GM13977 (cell line): ENCODE measurements around the gene JAKMIP1.

Source experiments
- DNase-seq: peaks from one replicate; pipeline ENCODE4 v3.0.0; 2012; ENCODE audit warnings: low spot score
- in situ Hi-C: fragments of 300-500 bp; cut with MboI; formaldehyde crosslinking; loops from one replicate; pipeline ENCODE4 v1.12.0; 2022; ENCODE audit warnings: low sequenced_read_pairs, low pct_unique_long_range_greater_than_20kb, mixed read lengths, inconsistent platforms; ENCODE audit not compliant: unreplicated experiment
- TF ChIP-seq, protein P1 (sequence below): IDR thresholded peaks from 2 replicates; pipeline ENCODE4 v1.5.1; 2012; ENCODE audit warnings: mild to moderate bottlenecking, control low read depth; ENCODE audit not compliant: insufficient read depth; ENCODE audit errors: extremely low read depth, missing control alignments

The JAKMIP1 gene

DNA sequence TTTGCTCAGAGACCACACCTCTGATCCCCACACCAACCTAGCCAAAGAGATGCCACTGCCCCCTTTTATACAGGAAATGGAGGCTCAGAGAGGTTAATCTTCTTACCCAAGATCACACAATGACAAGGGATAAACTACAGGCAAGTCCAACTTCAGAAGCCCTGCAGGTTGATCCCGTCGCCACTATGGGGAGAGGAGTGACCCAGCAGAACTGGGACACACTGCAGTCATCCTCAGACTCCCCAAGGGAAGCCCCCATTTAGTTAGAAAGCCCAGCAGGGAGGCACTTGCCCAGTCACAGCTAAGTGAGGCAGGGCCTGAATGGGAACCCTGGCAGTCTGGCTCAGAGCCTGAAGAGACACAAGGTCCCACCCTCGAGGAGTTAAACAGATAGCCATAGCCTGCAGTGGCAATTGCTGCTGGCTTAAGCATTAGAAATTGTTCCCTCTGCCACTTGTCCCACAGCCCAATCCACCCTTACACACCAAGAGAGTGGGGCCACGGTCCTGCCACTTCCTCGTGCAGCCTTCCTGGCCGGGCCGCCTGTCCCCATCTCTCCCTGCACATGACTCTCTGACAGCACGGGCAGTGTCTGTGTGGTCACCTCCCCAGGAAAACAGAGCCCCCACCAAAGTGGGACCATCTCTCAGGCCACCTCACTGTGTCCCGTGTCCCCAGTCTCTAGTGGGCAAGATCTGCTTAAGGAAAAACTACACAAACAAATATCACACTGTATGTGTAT lies 2.7 kb downstream of the JAKMIP1 start:
- TF ChIP-seq, protein P1, sequence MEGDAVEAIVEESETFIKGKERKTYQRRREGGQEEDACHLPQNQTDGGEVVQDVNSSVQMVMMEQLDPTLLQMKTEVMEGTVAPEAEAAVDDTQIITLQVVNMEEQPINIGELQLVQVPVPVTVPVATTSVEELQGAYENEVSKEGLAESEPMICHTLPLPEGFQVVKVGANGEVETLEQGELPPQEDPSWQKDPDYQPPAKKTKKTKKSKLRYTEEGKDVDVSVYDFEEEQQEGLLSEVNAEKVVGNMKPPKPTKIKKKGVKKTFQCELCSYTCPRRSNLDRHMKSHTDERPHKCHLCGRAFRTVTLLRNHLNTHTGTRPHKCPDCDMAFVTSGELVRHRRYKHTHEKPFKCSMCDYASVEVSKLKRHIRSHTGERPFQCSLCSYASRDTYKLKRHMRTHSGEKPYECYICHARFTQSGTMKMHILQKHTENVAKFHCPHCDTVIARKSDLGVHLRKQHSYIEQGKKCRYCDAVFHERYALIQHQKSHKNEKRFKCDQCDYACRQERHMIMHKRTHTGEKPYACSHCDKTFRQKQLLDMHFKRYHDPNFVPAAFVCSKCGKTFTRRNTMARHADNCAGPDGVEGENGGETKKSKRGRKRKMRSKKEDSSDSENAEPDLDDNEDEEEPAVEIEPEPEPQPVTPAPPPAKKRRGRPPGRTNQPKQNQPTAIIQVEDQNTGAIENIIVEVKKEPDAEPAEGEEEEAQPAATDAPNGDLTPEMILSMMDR, result no peak
- in situ Hi-C loops, result no loop called here
- no peak for DNase-seq

DNA sequence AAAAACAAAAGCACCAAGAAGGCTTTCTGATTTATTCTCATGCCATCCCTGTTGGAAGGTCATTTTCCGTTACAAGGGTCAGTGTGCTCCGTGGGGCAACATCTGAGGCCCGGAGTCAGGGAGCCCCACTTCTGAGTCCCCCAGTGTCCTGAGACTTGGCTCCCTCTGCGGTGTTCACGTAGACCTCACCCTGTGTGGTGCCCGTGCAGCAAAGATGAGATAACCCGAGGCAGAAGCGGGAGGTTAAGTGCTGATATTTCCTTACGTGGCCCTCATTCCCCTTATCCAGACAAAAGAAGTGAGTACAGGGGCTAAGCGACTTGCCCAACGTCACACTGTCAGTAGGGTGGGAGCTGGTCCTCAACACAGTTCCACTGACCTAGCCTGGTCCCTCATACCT lies 3.5 kb downstream of the JAKMIP1 start:
- DNase-seq, result no peak
- in situ Hi-C loops, result no loop called here
- TF ChIP-seq, protein P1, result no peak

DNA sequence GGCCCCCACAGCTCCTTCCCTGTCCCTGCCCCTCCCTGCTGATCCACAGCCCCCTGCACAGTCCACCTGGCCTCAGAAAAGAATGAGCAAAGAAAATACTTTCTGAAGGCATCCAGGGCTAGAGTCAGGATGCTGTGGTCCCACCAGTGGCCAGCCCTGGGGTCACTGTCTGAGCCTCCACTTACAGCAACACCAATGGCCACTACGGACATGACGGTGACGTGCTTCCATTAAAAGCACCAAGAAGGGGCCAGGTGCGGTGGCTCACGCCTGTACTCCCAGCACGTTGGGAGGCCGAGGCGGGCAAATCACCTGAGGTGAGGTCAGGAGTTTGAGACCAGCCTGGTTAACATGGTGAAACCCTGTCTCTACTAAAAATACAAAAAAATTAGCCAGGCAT lies 4.0 kb downstream of the JAKMIP1 start:
- TF ChIP-seq, protein P1, result no peak
- DNase-seq, result no peak
- in situ Hi-C loops, result no loop called here

DNA sequence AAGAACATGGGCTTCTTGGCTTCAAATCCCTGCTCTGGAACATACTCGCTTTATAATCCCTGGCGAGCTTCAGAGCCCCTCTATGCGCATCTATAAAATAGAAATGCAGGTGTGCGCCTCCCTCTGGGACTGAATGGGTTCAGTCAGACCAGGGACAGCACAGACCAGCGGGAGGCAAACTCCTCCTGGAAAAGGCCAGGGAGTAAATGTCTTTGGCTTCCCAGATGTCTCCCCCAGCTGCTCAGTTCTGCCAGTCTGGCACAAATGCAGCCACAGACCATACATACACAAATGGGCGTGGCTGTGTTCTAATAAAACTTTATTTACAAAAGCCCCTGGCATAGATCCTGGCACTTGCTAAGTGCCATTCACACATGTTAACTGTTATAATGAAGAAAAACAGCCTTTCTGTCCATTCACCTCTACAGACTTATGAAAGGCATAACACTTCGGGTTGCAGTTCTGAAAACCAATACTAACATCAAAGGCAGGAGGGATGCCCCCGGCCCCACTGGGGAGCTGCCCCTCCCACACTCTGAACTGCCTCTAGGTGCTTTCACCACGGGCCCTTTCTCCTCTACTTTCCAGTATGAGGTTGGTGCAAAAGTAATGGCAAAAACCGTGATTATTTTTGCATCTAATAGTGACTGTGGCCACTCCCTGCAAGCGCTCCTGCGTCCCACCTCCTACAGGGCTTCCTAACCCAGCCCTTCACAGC lies 4.6 kb downstream of the JAKMIP1 start:
- in situ Hi-C loops, result no loop called here
- no peak for DNase-seq
- TF ChIP-seq, protein P1, result no peak

DNA sequence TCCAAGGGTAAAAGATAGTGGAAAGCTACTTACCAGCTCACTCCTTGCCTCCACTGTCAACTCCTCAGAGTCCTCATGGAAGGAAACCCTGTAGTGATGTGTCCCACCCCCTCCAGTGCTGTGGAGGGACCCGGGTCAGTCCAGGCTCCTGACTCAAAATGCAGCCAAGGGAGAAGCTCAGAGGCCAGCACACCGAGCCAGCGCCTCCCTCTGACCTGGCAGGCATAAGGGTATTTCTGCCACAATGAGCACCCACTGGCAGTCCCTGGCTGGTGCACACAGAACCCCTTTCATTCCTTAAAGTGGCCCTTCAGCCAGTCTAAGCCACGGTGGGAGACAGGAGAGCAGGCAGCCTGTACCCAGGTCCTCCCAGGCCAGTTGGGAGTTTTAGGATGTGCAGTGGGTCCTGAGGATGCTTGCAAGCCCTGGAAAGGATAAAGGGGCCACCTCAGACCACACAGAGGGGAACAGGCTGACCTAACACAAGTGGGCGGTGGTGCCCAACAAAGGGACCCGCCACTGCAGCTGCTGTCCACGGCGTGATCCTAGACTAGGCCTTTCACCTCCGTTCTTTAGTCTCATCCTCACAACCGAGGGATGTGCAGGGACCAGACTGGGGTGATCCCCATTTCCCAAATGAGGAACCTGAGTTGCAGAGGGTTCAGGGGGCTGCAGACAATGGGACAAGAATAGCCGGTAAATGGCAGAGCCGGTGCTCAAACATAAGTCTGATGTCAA lies 5.7 kb downstream of the JAKMIP1 start:
- no peak for DNase-seq
- in situ Hi-C loops, result no loop called here
- TF ChIP-seq, protein P1, result no peak

DNA sequence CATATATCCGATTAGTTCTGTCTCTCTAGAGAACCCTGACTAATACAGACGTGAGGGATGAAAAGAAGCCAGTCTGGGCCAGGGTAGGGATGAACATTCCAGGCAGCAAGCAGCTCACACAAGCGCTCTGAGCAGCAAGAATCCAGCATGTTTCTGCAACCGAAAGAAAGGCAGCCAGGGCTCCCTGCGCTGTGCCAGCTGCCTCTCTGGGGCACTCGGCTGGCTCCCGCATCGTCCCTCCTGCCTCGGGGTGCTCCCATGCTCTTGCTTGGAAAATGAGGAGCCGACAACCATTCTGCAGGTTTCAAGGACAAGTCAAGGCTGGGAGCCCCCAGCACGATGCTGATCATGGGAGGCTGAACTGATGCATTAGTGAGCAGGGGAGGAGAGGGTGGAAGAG lies 7.0 kb downstream of the JAKMIP1 start:
- in situ Hi-C loops, result no loop called here
- DNase-seq, result no peak
- TF ChIP-seq, protein P1, result no peak
